HL-60/S4 treated with retinoic acid at 250 ng/mL for 4 days and 3 days (cell line): ENCODE measurements around the gene MAPK4.
"Not testable (repeated sequence)": the region's sequence is repeated elsewhere in the genome, so short reads cannot be mapped to it uniquely, and the experiment has no call there.

Experiments used
- in situ Hi-C: fragments of 300-500 bp; cut with MboI; formaldehyde crosslinking; loops from 2 replicates; pipeline ENCODE4 v1.7.0; 2022; ENCODE audit warnings: low sequenced_read_pairs

The MAPK4 gene

GRCh38 chr18:50573196-50573595 lies 13.3 kb downstream of the MAPK4 start:
- in situ Hi-C loops = not testable (repeated sequence)

GRCh38 chr18:50573679-50574078 lies 13.8 kb downstream of the MAPK4 start:
- in situ Hi-C loops = no loop called here

- in situ Hi-C loops = no loop called here
These were observed 18.1 kb downstream of the MAPK4 start for GRCh38 chr18:50578030-50578429.

GRCh38 chr18:50578651-50579050 lies 18.8 kb downstream of the MAPK4 start:
- in situ Hi-C loops = no loop called here

- in situ Hi-C loops = no loop called here
These were observed 19.3 kb downstream of the MAPK4 start for GRCh38 chr18:50579061-50579774.

- in situ Hi-C loops = no loop called here
These were observed 21.6 kb downstream of the MAPK4 start for GRCh38 chr18:50581517-50581916.

GRCh38 chr18:50582500-50582899 lies 22.6 kb downstream of the MAPK4 start:
- in situ Hi-C loops = no loop called here

- in situ Hi-C loops = no loop called here
These were observed 26.8 kb downstream of the MAPK4 start for GRCh38 chr18:50586710-50587109.

GRCh38 chr18:50590593-50590992 lies 30.7 kb downstream of the MAPK4 start:
- in situ Hi-C loops = no loop called here

GRCh38 chr18:50594012-50594411 lies 34.1 kb downstream of the MAPK4 start:
- in situ Hi-C loops = no loop called here

- in situ Hi-C loops = no loop called here
These were observed 35.1 kb downstream of the MAPK4 start for GRCh38 chr18:50594942-50595341.

GRCh38 chr18:50602466-50602865 lies 42.6 kb downstream of the MAPK4 start:
- in situ Hi-C loops = no loop called here

GRCh38 chr18:50606609-50607008 lies 46.7 kb downstream of the MAPK4 start:
- in situ Hi-C loops = no loop called here

GRCh38 chr18:50607378-50607926 lies 47.6 kb downstream of the MAPK4 start:
- in situ Hi-C loops = no loop called here

- in situ Hi-C loops = not testable (repeated sequence)
These were observed 49.3 kb downstream of the MAPK4 start for GRCh38 chr18:50609171-50609570.

GRCh38 chr18:50610349-50610748 lies 50.5 kb downstream of the MAPK4 start:
- in situ Hi-C loops = no loop called here

- in situ Hi-C loops = no loop called here
These were observed 51.6 kb downstream of the MAPK4 start for GRCh38 chr18:50611529-50611941.

GRCh38 chr18:50614838-50615237 lies 55.0 kb downstream of the MAPK4 start:
- in situ Hi-C loops = no loop called here

GRCh38 chr18:50616484-50617048 lies 56.7 kb downstream of the MAPK4 start:
- in situ Hi-C loops = no loop called here

- in situ Hi-C loops = no loop called here
These were observed 60.0 kb downstream of the MAPK4 start for GRCh38 chr18:50619861-50620275.

GRCh38 chr18:50620319-50620718 lies 60.4 kb downstream of the MAPK4 start:
- in situ Hi-C loops = no loop called here

GRCh38 chr18:50621366-50621765 lies 61.5 kb downstream of the MAPK4 start:
- in situ Hi-C loops = no loop called here
